Ovary (tissue), 9 donors: ENCODE data around the gene ZDHHC24. TPM values are rescaled to one million over a fixed set of nuclear protein-coding genes. Genes with fewer than 3 reads are reported as not detected.

Experiments used
- DNase-seq, 5 donors: peaks; one replicate each; pipeline ENCODE4 v3.0.0-alpha.2; 2019 to 2020
- H3K27ac ChIP-seq, 2 donors: fragments of 200-600 bp; one replicate each; pipeline versions ENCODE4 v1.5.1 to v1.8.0; 2019 to 2022
- H3K27me3 ChIP-seq: fragments of 200-600 bp; one replicate; pipeline ENCODE4 v1.8.0; 2022
- H3K36me3 ChIP-seq: fragments of 200-600 bp; sonication (generic); one replicate; pipeline ENCODE4 v1.5.1; 2019
- H3K4me1 ChIP-seq: one replicate; pipeline ENCODE4 v1.8.1; 2013; ENCODE audit warnings: mild to moderate bottlenecking, moderate library complexity; ENCODE audit not compliant: insufficient read depth
- H3K4me3 ChIP-seq: fragments of 200-600 bp; sonication (generic); one replicate; pipeline ENCODE4 v1.5.1; 2017
- H3K9me3 ChIP-seq, 2 donors: fragments of 200-600 bp in 1 of 2; sonication (generic) in 1 of 2; one replicate each; pipeline versions ENCODE4 v1.5.1 to v1.8.1; 2013 to 2019; ENCODE audit warnings: mild to moderate bottlenecking in 1 of 2, moderate library complexity in 1 of 2
- CTCF ChIP-seq, 3 donors: fragments of 450-650 bp in 2 of 3; fragments of 200-600 bp in 1 of 3; IDR thresholded peaks; one replicate each; pipeline versions ENCODE4 v1.5.1 to v1.8.0; 2016 to 2022; ENCODE audit warnings: antibody characterized with exemption in 3 of 3, mild to moderate bottlenecking in 1 of 3
- EP300 ChIP-seq: sonication (generic); formaldehyde crosslinking; IDR thresholded peaks from one replicate; pipeline ENCODE4 v1.6.1; 2017; ENCODE audit warnings: antibody characterized with exemption
- POLR2A ChIP-seq: fragments of 450-650 bp; IDR thresholded peaks from one replicate; pipeline ENCODE4 v1.6.1; 2017; ENCODE audit warnings: antibody characterized with exemption, mild to moderate bottlenecking, moderate library complexity
- WGBS, 3 donors: extraction: QIAGEN DNeasy Blood & Tissue Kit in 1 of 3; methylation state at CpG; one replicate each; pipeline versions ENCODE4 v1.1.5 to v1.1.7; 2013 to 2017; 5-methylcytosine and 5-hydroxymethylcytosine counted together
- intact Hi-C, 4 donors: fragments of 100-400 bp; cut with DNase I; formaldehyde crosslinking; loops; one replicate each; pipeline versions ENCODE4 v1.11.0 to v1.15.1; 2022 to 2023
- polyA plus RNA-seq, 2 donors: library from polyadenylated mRNA; stranded (reverse); fragments of 200-250 nt in 1 of 2; fragments of 350-450 nt in 1 of 2; fragmentation: Illumina TruSeq in 1 of 2; extraction: RNeasy Lipid Tissue Mini Kit (QIAGEN cat#74804) in 1 of 2; gene quantifications; one replicate each; pipeline ENCODE4 v1.2.3, GENCODE V29; 2013 to 2014
- total RNA-seq, 7 donors: library from RNA; depleted of rRNA in 2 of 7; stranded (reverse); fragments of >200 nt in 2 of 7; fragmentation: NEBNext Ultra II Directional in 3 of 7; extraction: Animal tissue kit (Norgen Biotek cat#: 25700) in 3 of 7; gene quantifications; one replicate each; pipeline versions ENCODE4 v1.1.0 to v1.2.4, GENCODE V29; 2016 to 2023
- donor health status: DM: no; HTN: no; CAD: no; lungs with moderate emphysema.
- donor health status: DM: no; HTN: no; CAD: no.
- donor health status: Bipolar disorder and iron deficiency.
- donor health status: DM: yes; HTN: yes; CAD: no.
- donor health status: DM: no; HTN: no; CAD: no.
- donor health status: DM: yes; HTN: yes; CAD: no.

ZDHHC24 gene
- total and polyA plus RNA-seq, 9 donors = 5.1 to 14.5 (median 8.9) TPM

DNA sequence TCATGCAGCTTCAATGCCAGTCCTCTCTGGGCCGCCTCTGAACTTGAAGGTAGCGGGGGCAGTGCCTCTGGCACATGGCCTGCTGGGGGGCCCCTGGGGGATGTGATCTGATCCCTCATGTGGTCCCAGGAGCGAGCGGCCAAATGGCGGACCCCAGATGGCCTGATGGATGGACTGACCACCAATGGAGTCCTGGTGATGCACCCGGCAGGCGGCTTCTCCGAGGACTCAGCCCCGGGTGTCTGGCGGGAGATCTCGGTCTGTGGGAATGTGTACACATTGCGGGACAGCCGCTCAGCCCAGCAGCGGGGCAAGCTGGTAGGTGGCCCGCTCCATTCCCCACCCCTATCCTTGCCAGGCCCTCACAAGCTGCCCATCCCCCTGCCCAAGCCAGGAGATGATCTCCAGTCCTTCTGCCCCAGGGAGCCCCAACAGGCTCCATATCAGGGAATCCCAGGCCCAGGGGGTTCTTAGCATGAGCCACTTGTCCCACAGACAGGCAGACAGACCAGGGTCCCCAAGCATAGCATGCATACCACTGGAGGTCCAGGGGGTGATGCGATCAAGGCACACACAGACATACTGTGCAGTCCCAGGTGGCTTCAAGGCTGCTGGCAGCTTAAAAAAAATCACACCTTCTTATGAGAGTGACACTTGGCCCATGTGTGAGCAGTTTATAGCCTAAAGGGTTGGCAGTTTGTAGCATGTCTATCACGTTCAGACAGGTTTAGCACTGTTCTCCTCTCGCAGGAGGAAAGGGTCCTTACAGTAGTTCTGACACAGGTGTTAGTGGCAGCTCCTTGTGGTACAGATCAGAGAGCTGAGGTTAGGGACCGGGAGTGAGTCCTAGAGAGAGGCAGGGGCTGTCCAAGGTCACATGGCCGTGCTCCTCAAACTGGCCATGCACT lies 72.0 kb downstream of the ZDHHC24 start:
- Histone ChIP-seq H3K27ac (no peak overlapping the region), H3K4me3 (no peak overlapping the region), H3K4me1 (no peaks in the 10 kb centered on the region), H3K27me3 (no peaks in the 10 kb centered on the region), H3K36me3 (no peaks in the 10 kb centered on the region), H3K9me3 (no peaks in the 10 kb centered on the region)
- 85 to 88% (median 87%) methylated on average over 15 to 20 of the region's 20 CpGs for WGBS, 3 donors
- TF ChIP-seq CTCF (IDR thresholded peaks at IDR 0.05) (no peak), EP300 (no peak), POLR2A (no peak)
- intact Hi-C loops = loop anchor here in 1 of 4 donors (10.0 kb wide), 1 partner anchor 201 kb away; the partner anchor contains the start of gene RBM4B
- DNase-seq = no peak

DNA sequence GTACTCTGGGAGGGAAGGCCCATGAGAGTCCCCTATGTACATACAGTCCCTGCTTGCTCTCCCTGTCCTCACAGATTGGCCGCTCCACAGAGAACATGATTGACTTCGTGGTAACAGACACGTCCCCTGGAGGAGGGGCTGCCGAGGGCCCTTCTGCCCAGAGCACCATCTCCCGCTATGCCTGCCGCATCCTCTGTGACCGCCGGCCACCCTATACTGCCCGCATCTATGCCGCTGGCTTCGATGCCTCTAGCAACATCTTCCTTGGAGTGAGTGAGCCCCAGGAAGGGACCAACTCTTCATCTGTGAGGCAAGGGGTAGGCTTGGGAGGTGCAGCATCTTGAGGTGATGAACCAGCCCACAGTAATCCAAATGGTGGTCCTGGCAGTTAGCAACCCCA lies 72.7 kb downstream of the ZDHHC24 start:
- no peaks in the 10 kb centered on the region for H3K4me1 ChIP-seq
- no peaks in the 10 kb centered on the region for H3K36me3 ChIP-seq
- intact Hi-C loops = loop anchor here in 1 of 4 donors (10.0 kb wide), 1 partner anchor 202 kb away; the partner anchor contains the start of gene RBM4B
- WGBS, 3 donors = 88 to 93% (median 89%) methylated on average over 11 of the region's 11 CpGs
- no peak overlapping the region for H3K27ac ChIP-seq
- H3K4me3 ChIP-seq = no peak overlapping the region
- no peaks in the 10 kb centered on the region for H3K9me3 ChIP-seq
- TF ChIP-seq EP300 (no peak), CTCF (IDR thresholded peaks at IDR 0.05) (no peak), POLR2A (no peak)
- no peak for DNase-seq
- no peaks in the 10 kb centered on the region for H3K27me3 ChIP-seq

DNA sequence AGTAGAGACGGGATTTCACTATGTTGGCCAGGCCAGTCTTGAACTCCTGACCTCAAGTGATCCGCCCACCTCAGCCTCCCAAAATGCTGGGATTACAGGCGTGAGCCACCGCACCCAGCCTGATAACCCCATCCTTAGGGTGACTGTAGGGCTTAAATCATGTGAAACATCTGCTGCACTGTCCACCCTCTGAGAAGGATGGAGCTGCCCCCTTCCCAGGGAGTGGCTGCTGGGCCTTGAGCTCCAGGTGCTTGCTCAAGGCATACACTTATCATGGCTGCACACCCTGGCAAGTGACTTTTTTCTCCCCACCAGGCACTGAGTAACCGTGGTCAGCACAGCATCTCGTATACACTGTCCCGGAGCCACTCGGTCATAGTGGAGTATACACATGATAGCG lies 73.8 kb downstream of the ZDHHC24 start:
- Histone ChIP-seq H3K27me3 (no peaks in the 10 kb centered on the region), H3K4me3 (no peak overlapping the region), H3K36me3 (no peaks in the 10 kb centered on the region), H3K9me3 (no peaks in the 10 kb centered on the region), H3K4me1 (no peaks in the 10 kb centered on the region), H3K27ac (no peak overlapping the region)
- DNase-seq = no peak
- intact Hi-C loops = loop anchor here in 1 of 4 donors (10.0 kb wide), 1 partner anchor 203 kb away; the partner anchor contains the start of gene RBM4B
- 79 to 81% (median 81%) methylated on average over 9 of the region's 9 CpGs for WGBS, 3 donors
- TF ChIP-seq CTCF (IDR thresholded peaks at IDR 0.05) = no peak
- TF ChIP-seq POLR2A = no peak
- TF ChIP-seq EP300 = no peak

DNA sequence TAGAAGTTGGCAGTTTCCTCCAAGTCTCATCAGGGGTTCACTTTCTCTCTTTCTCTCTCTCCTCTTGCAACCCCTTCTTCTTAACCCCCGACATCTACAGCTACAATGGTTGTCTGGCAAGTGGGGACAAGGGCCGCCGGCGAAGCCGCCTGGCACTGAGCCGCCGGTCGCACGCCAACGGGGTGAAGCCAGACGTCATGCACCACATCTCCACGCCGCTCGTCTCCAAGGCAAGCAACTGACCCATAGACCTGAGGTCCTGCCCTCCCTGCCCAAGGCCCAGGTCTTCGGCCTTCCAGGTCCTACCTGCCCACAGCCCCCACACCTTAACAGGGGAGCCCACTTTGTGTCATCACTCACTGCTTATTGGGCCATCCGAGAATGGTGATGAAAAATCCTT lies 74.7 kb downstream of the ZDHHC24 start:
- H3K36me3 ChIP-seq = no peaks in the 10 kb centered on the region
- no peak for TF ChIP-seq CTCF (IDR thresholded peaks at IDR 0.05)
- no peak for TF ChIP-seq EP300
- TF ChIP-seq POLR2A = no peak
- H3K27me3 ChIP-seq = no peaks in the 10 kb centered on the region
- no peak overlapping the region for H3K4me3 ChIP-seq
- DNase-seq = no peak
- H3K4me1 ChIP-seq = no peaks in the 10 kb centered on the region
- 91 to 95% (median 92%) methylated on average over 16 of the region's 16 CpGs for WGBS, 3 donors
- no peaks in the 10 kb centered on the region for H3K9me3 ChIP-seq
- H3K27ac ChIP-seq = no peak overlapping the region
- intact Hi-C loops = loop anchor here in 1 of 4 donors (10.0 kb wide), 1 partner anchor 204 kb away; the partner anchor contains the start of gene RBM4B

Other genes with a start within 250 kb of the ZDHHC24 start
- gene CD248, start 229.0 kb downstream of the ZDHHC24 start, total RNA-seq = 10 to 100 TPM in 6 of 7 donors, 1 to 10 TPM in 1; 4.9 to 47.9 (median 19.9) TPM
- 10 to 100 TPM in 1 of 2 donors, 1 to 10 TPM in 1; 6.3 to 17.2 TPM for gene CD248, start 229.0 kb downstream of the ZDHHC24 start, polyA plus RNA-seq
- gene RIN1, start 209.6 kb downstream of the ZDHHC24 start, total RNA-seq = 1 to 10 TPM; 1.8 to 9.5 (median 6.3) TPM
- 1 to 10 TPM in 1 of 2 donors, under 1 TPM in 1; 0.52 to 3.5 TPM for gene RIN1, start 209.6 kb downstream of the ZDHHC24 start, polyA plus RNA-seq
- 10 to 100 TPM; 19.9 to 32.2 (median 23.4) TPM for gene BRMS1, start 200.9 kb downstream of the ZDHHC24 start, total RNA-seq
- gene BRMS1, start 200.9 kb downstream of the ZDHHC24 start, polyA plus RNA-seq = 10 to 100 TPM; 17.5 to 31.0 TPM
- gene B4GAT1, start 198.4 kb downstream of the ZDHHC24 start, total RNA-seq = 10 to 100 TPM; 30.7 to 44.9 (median 37.8) TPM
- gene B4GAT1, start 198.4 kb downstream of the ZDHHC24 start, polyA plus RNA-seq = 10 to 100 TPM; 53.2 to 54.2 TPM
- gene SLC29A2, start 174.3 kb downstream of the ZDHHC24 start, total RNA-seq = 1 to 10 TPM in 4 of 7 donors, under 1 TPM in 3; 0.48 to 3.1 (median 1.3) TPM
- gene SLC29A2, start 174.3 kb downstream of the ZDHHC24 start, polyA plus RNA-seq = under 1 TPM; 0.70 to 0.71 TPM
- gene NPAS4, start 125.0 kb downstream of the ZDHHC24 start, total RNA-seq = 1 to 10 TPM in 1 of 7 donors, under 1 TPM in 4, not detected in 2; 0.07 to 3.3 (median 0.36) TPM
- gene NPAS4, start 125.0 kb downstream of the ZDHHC24 start, polyA plus RNA-seq = under 1 TPM; 0.11 to 0.25 TPM
- 10 to 100 TPM; 30.9 to 53.5 (median 44.1) TPM for gene MRPL11, start 107.2 kb downstream of the ZDHHC24 start, total RNA-seq
- gene MRPL11, start 107.2 kb downstream of the ZDHHC24 start, polyA plus RNA-seq = 10 to 100 TPM; 38.9 to 41.4 TPM
- 10 to 100 TPM; 13.9 to 29.6 (median 21.7) TPM for gene PELI3, start 79.1 kb downstream of the ZDHHC24 start, total RNA-seq
- 10 to 100 TPM in 1 of 2 donors, 1 to 10 TPM in 1; 7.6 to 18.5 TPM for gene PELI3, start 79.1 kb downstream of the ZDHHC24 start, polyA plus RNA-seq
- gene DPP3, start 65.6 kb downstream of the ZDHHC24 start, total RNA-seq = 10 to 100 TPM in 5 of 7 donors, 1 to 10 TPM in 2; 6.5 to 19.3 (median 13.1) TPM
- gene DPP3, start 65.6 kb downstream of the ZDHHC24 start, polyA plus RNA-seq = 1 to 10 TPM; 8.2 TPM
- 10 to 100 TPM; 54.7 to 78.3 (median 69.1) TPM for gene BBS1, start 35.4 kb downstream of the ZDHHC24 start, total RNA-seq
- gene BBS1, start 35.4 kb downstream of the ZDHHC24 start, polyA plus RNA-seq = 10 to 100 TPM; 33.8 to 41.6 TPM
- gene ACTN3, start 855 bp upstream of the ZDHHC24 start, total RNA-seq = under 1 TPM in 5 of 7 donors, not detected in 2; 0.11 to 0.28 (median 0.25) TPM
- gene ACTN3, start 855 bp upstream of the ZDHHC24 start, polyA plus RNA-seq = under 1 TPM in 1 of 2 donors, not detected in 1; 0.22 TPM
- gene CTSF, start 22.6 kb upstream of the ZDHHC24 start, total RNA-seq = 100 to 1,000 TPM in 5 of 7 donors, 10 to 100 TPM in 2; 52.6 to 188 (median 106) TPM
- gene CTSF, start 22.6 kb upstream of the ZDHHC24 start, polyA plus RNA-seq = 100 to 1,000 TPM; 177 to 222 TPM
- gene CCDC87, start 47.0 kb upstream of the ZDHHC24 start, total RNA-seq = under 1 TPM; 0.33 to 0.60 (median 0.46) TPM
- gene CCDC87, start 47.0 kb upstream of the ZDHHC24 start, polyA plus RNA-seq = under 1 TPM; 0.13 to 0.20 TPM
- 10 to 100 TPM; 27.7 to 53.1 (median 49.1) TPM for gene CCS, start 47.1 kb upstream of the ZDHHC24 start, total RNA-seq
- 10 to 100 TPM; 15.7 to 55.0 TPM for gene CCS, start 47.1 kb upstream of the ZDHHC24 start, polyA plus RNA-seq
- 10 to 100 TPM; 36.5 to 89.6 (median 71.9) TPM for gene RBM14, start 70.6 kb upstream of the ZDHHC24 start, total RNA-seq
- 10 to 100 TPM; 28.9 to 35.4 TPM for gene RBM14, start 70.6 kb upstream of the ZDHHC24 start, polyA plus RNA-seq
- gene RBM4, start 92.7 kb upstream of the ZDHHC24 start, total RNA-seq = 100 to 1,000 TPM in 5 of 7 donors, 10 to 100 TPM in 2; 64.0 to 142 (median 121) TPM
- gene RBM4, start 92.7 kb upstream of the ZDHHC24 start, polyA plus RNA-seq = 100 to 1,000 TPM; 117 to 177 TPM
- 10 to 100 TPM; 16.1 to 34.4 (median 27.6) TPM for gene RBM4B, start 131.8 kb upstream of the ZDHHC24 start, total RNA-seq
- gene RBM4B, start 131.8 kb upstream of the ZDHHC24 start, polyA plus RNA-seq = 10 to 100 TPM; 33.8 to 46.2 TPM
- 10 to 100 TPM in 3 of 7 donors, 1 to 10 TPM in 4; 1.5 to 26.9 (median 8.8) TPM for gene SPTBN2, start 183.2 kb upstream of the ZDHHC24 start, total RNA-seq
- 1 to 10 TPM; 1.4 to 1.9 TPM for gene SPTBN2, start 183.2 kb upstream of the ZDHHC24 start, polyA plus RNA-seq